Activated CD8-positive, alpha-beta memory T cell treated with anti-CD3 and anti-CD28 coated beads, Interleukin-2, amount 50 U/mL, for 24 hours (primary cell): Measurements from ENCODE around the gene ZNF107.

ENCODE experiments used
- DNase-seq: peaks from one replicate; pipeline ENCODE4 v3.0.0-alpha.2; 2020; ENCODE audit errors: extremely low read depth

Gene ZNF107

GRCh38 chr7:64665980-64666662 is at the start of gene ZNF107:
ZNF107 (plus strand) TSS chr7:64666133; CDS start chr7:64666283, 150 bp downstream.
- DNase-seq = peak; percentile 66

- DNase-seq = no peak
These were observed 47.0 kb upstream of the ZNF107 start for GRCh38 chr7:64618785-64619456.

- no peak for DNase-seq
These were observed 46.2 kb upstream of the ZNF107 start for GRCh38 chr7:64619705-64620104.

- DNase-seq = no peak
These were observed 44.3 kb upstream of the ZNF107 start for GRCh38 chr7:64621656-64622055.

GRCh38 chr7:64625114-64626082 is 40.5 kb upstream of the ZNF107 start:
- DNase-seq = no peak

GRCh38 chr7:64626083-64626469 is 39.9 kb upstream of the ZNF107 start:
- no peak for DNase-seq

- DNase-seq = no peak
These were observed 39.4 kb upstream of the ZNF107 start for GRCh38 chr7:64626557-64626956.

GRCh38 chr7:64628192-64628591 is 37.7 kb upstream of the ZNF107 start:
- DNase-seq = no peak

- DNase-seq = no peak
These were observed 37.2 kb upstream of the ZNF107 start for GRCh38 chr7:64628721-64629120.

- DNase-seq = no peak
These were observed 35.4 kb upstream of the ZNF107 start for GRCh38 chr7:64630496-64630895.

GRCh38 chr7:64632029-64632428 is 33.9 kb upstream of the ZNF107 start:
- no peak for DNase-seq

GRCh38 chr7:64633401-64633800 is 32.5 kb upstream of the ZNF107 start:
- DNase-seq = no peak

- DNase-seq = no peak
These were observed 31.4 kb upstream of the ZNF107 start for GRCh38 chr7:64634406-64635062.

GRCh38 chr7:64636386-64636785 is 29.5 kb upstream of the ZNF107 start:
- DNase-seq = no peak

- no peak for DNase-seq
These were observed 28.1 kb upstream of the ZNF107 start for GRCh38 chr7:64637521-64638445.

- no peak for DNase-seq
These were observed 27.1 kb upstream of the ZNF107 start for GRCh38 chr7:64638822-64639221.

- DNase-seq = no peak
These were observed 26.5 kb upstream of the ZNF107 start for GRCh38 chr7:64639267-64640001.

GRCh38 chr7:64640504-64640903 is 25.4 kb upstream of the ZNF107 start:
- DNase-seq = no peak

GRCh38 chr7:64642046-64642445 is 23.9 kb upstream of the ZNF107 start:
- DNase-seq = no peak

- DNase-seq = no peak
These were observed 23.1 kb upstream of the ZNF107 start for GRCh38 chr7:64642875-64643274.
